Liver (tissue), 3 donors: ENCODE results near the gene CSKMT.

Source experiments
- ATF3 ChIP-seq: IDR thresholded peaks from 2 replicates; pipeline ENCODE4 v1.6.1; 2016; ENCODE audit warnings: antibody characterized with exemption
- EGR1 ChIP-seq, 2 donors: IDR thresholded peaks; 2 replicates each; pipeline ENCODE4 v1.6.1; 2016 to 2018; ENCODE audit warnings: antibody characterized with exemption in 2 of 2, low read depth in 2 of 2
- FOXA1 ChIP-seq: IDR thresholded peaks from 2 replicates; pipeline ENCODE4 v1.6.1; 2016; ENCODE audit warnings: antibody characterized with exemption
- GABPA ChIP-seq, 2 donors: IDR thresholded peaks in 1 of 2; conservative IDR thresholded peaks in 1 of 2; 2 replicates each; pipeline ENCODE4 v1.6.1; 2016; ENCODE audit warnings: antibody characterized with exemption in 2 of 2, mild to moderate bottlenecking in 1 of 2, moderate library complexity in 1 of 2
- HNF4A ChIP-seq, 2 donors: conservative IDR thresholded peaks; 2 replicates each; pipeline ENCODE4 v1.6.1; 2016; ENCODE audit warnings: antibody characterized with exemption in 2 of 2, mild to moderate bottlenecking in 2 of 2
- HNF4G ChIP-seq: IDR thresholded peaks from 2 replicates; pipeline ENCODE4 v1.6.1; 2016; ENCODE audit warnings: antibody characterized with exemption
- JUND ChIP-seq, 2 donors: IDR thresholded peaks; 2 replicates each; pipeline ENCODE4 v1.6.1; 2016; ENCODE audit warnings: antibody characterized with exemption in 2 of 2
- NR2F2 ChIP-seq: IDR thresholded peaks from 2 replicates; pipeline ENCODE4 v1.6.1; 2016; ENCODE audit warnings: antibody characterized with exemption
- RAD21 ChIP-seq, 2 donors: IDR thresholded peaks; 2 replicates each; pipeline ENCODE4 v1.6.1; 2016; ENCODE audit warnings: antibody characterized with exemption in 2 of 2, mild to moderate bottlenecking in 2 of 2
- REST ChIP-seq: IDR thresholded peaks from 2 replicates; pipeline ENCODE4 v1.6.1; 2016; ENCODE audit warnings: antibody characterized with exemption, mild to moderate bottlenecking
- SP1 ChIP-seq: IDR thresholded peaks from 2 replicates; pipeline ENCODE4 v1.6.1; 2018; ENCODE audit warnings: antibody characterized with exemption, mild to moderate bottlenecking
- ZBTB33 ChIP-seq: IDR thresholded peaks from 2 replicates; pipeline ENCODE4 v1.6.1; 2016; ENCODE audit warnings: antibody characterized with exemption
- TF ChIP-seq, protein P1 (sequence below): fragments of 150-350 bp; IDR thresholded peaks from 2 replicates; pipeline ENCODE4 v1.5.1; 2017; ENCODE audit warnings: improper control_type of control experiment, low read depth, low read length; ENCODE audit not compliant: missing input control
- donor health status: healthy.
- donor health status: healthy.

DNA sequence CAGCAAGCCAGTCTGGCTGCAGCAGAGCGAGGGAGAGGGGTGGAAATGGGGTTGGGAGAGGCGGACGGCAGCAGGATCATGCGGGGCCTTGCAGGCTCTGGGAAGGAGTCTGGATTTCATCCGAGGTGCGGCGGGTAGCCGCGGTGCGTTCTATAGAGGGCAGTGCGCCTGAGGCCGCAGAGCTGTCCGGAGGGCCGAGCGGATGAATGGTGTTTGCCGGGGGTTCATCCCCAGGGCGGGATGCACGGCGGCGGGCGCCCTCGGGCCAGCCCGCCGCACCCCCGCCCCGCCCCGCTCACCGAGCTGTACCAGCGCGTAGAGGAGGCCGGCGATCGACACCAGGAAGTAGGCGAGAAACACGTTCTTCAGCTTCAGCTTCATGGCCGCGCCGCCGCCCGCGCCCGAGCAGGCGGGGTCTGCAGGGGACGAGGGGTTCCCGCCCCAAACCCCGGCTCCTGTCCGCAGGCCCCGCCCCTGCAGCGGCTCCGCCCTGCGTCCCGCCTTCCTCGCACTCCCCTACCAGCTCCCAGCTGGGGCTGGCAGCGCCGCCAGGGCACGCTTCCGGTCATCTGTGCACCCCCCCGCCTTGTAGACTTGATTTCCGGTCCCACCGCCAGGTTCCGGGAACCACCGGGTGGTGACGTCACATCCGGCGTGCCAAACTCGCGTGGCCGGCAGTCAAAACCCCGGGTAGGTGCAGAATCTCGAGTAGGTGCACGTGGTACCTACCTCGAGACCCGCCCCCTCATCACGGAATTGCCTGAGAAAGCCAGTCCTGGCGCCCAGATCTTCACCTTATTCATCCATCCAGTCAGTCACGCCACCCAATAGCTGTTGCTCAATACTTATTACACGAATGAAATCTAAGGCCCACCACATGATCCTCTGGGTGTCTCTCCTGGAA lies 43.3 kb upstream of the CSKMT start, which contains the start of gene B3GAT3:
- TF ChIP-seq ZBTB33 (peak; percentile 82), HNF4A (conservative IDR thresholded peaks at IDR 0.05) (peak in 1 of 2 donors; percentile 35), NR2F2 (no peak), EGR1 (IDR thresholded peaks at IDR 0.05; ENCODE audit: low read depth in 2 of 2) (peak; percentile 26 to 61), GABPA (IDR thresholded peaks at IDR 0.05 in 1 of 2, conservative IDR thresholded peaks at IDR 0.05 in 1 of 2) (peak; percentile 96 to 99), ATF3 (peak; percentile 40), HNF4G (no peak), SP1 (peak; percentile 83), FOXA1 (no peak), RAD21 (IDR thresholded peaks at IDR 0.05) (no peak), REST (peak; percentile 45), JUND (IDR thresholded peaks at IDR 0.05) (peak; percentile 78 to 88)
- TF ChIP-seq, protein P1, sequence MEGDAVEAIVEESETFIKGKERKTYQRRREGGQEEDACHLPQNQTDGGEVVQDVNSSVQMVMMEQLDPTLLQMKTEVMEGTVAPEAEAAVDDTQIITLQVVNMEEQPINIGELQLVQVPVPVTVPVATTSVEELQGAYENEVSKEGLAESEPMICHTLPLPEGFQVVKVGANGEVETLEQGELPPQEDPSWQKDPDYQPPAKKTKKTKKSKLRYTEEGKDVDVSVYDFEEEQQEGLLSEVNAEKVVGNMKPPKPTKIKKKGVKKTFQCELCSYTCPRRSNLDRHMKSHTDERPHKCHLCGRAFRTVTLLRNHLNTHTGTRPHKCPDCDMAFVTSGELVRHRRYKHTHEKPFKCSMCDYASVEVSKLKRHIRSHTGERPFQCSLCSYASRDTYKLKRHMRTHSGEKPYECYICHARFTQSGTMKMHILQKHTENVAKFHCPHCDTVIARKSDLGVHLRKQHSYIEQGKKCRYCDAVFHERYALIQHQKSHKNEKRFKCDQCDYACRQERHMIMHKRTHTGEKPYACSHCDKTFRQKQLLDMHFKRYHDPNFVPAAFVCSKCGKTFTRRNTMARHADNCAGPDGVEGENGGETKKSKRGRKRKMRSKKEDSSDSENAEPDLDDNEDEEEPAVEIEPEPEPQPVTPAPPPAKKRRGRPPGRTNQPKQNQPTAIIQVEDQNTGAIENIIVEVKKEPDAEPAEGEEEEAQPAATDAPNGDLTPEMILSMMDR: peak; percentile 6
